Measurements from ENCODE around the gene SIGLEC9. TPM values are rescaled to one million over a fixed set of nuclear protein-coding genes. Genes with fewer than 3 reads are reported as not detected.

Gene SIGLEC9
- total RNA-seq, 1 experiment from 2014 or later, result not detected

DNA sequence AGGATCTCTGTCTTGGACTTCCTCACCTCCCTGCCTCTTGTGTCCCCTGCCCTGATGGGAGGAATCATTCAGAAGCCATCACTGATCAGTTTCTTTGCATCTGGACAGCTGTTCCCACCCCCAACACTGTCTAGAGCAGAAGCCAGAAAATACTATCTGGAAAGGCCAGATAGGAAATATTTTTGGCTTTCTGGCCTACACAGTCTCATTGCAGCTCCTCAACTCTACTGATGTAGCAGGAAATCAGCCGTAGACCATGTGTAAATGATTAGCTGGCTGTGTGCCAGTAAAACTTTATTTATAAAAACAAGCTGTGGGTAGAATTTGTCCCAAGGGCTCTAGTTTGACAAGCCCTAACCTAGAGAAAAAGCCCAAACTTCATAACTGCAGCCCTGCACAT, 23.0 kb downstream of the SIGLEC9 start (continued):
- TF ChIP-seq, protein P1, sequence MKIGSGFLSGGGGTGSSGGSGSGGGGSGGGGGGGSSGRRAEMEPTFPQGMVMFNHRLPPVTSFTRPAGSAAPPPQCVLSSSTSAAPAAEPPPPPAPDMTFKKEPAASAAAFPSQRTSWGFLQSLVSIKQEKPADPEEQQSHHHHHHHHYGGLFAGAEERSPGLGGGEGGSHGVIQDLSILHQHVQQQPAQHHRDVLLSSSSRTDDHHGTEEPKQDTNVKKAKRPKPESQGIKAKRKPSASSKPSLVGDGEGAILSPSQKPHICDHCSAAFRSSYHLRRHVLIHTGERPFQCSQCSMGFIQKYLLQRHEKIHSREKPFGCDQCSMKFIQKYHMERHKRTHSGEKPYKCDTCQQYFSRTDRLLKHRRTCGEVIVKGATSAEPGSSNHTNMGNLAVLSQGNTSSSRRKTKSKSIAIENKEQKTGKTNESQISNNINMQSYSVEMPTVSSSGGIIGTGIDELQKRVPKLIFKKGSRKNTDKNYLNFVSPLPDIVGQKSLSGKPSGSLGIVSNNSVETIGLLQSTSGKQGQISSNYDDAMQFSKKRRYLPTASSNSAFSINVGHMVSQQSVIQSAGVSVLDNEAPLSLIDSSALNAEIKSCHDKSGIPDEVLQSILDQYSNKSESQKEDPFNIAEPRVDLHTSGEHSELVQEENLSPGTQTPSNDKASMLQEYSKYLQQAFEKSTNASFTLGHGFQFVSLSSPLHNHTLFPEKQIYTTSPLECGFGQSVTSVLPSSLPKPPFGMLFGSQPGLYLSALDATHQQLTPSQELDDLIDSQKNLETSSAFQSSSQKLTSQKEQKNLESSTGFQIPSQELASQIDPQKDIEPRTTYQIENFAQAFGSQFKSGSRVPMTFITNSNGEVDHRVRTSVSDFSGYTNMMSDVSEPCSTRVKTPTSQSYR (CRISPR knock-in tag; IDR thresholded peaks at IDR 0.05), result no peak
- no peak for TF ChIP-seq GRHL2 (CRISPR knock-in tag; IDR thresholded peaks at IDR 0.05; ENCODE audit: insufficient replicate concordance, severe bottlenecking)
- TF ChIP-seq ZNF317 (CRISPR knock-in tag; IDR thresholded peaks at IDR 0.05; ENCODE audit: borderline replicate concordance, low read depth), result no peak
- TF ChIP-seq FOXJ3 (CRISPR knock-in tag; IDR thresholded peaks at IDR 0.05; ENCODE audit: borderline replicate concordance), result no peak

DNA sequence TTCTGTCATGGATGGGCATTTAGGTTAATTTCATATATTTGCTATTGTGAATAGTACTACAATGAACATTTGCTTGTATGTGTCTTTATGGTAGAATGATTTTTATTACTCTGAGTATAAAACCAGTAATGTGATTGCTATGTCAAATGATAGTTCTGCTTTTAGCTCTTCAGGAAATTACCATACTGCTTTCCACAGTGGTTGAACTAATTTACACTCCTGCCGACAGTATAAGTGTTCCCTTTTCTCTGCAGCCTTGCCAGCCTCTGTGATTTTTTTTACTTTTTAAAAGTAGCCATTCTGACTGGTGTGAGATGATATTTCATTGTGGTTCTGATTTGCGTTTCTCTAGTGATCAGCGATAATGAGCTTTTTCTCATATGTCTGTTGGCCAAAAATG, 23.9 kb downstream of the SIGLEC9 start:
- Mint-ChIP-seq H3K4me1 (no peaks in the 10 kb centered on the region), H3K36me3 (no peaks in the 10 kb centered on the region), H3K4me3 (no peak overlapping the region), H3K27ac (no peak overlapping the region), H3K27me3 (ENCODE audit: low read depth) (peaks cover 24% of the 10 kb centered on the region), H3K9me3 (peaks cover 16% of the 10 kb centered on the region)
- no peak for DNase-seq (ENCODE audit: low spot score)
- ChIA-PET POLR2A (no interaction called here), CTCF (interaction anchor here (0.8 to 1.5 kb wide), 2 partner anchors 147 to 273 kb away, joined by 3 read pairs; no protein-coding TSS in a partner anchor)
- TF ChIP-seq, protein P2, sequence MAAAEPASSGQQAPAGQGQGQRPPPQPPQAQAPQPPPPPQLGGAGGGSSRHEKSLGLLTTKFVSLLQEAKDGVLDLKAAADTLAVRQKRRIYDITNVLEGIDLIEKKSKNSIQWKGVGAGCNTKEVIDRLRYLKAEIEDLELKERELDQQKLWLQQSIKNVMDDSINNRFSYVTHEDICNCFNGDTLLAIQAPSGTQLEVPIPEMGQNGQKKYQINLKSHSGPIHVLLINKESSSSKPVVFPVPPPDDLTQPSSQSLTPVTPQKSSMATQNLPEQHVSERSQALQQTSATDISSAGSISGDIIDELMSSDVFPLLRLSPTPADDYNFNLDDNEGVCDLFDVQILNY (CRISPR knock-in tag; IDR thresholded peaks at IDR 0.05), result no peak
- no peak for ATAC-seq

DNA sequence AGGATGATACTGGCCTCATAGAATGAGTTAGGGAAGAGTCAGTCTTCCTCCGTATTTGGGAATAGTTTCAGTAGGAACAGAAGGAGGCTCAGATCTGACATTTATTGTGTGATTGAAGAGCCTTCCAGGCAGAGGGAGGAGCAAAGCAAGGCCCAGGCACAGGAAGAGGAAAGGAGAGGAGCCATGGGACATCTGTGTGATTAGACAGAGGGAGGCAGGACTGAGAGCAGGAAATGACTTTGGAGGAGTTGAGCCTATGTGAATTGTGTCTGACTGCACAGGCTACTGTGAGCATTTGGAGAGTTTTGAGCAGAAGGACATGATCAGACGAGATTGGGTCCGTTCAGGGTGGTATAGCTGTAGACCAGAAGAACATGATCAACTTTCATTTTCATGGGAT, 25.9 kb downstream of the SIGLEC9 start:
- H3K4me1 Mint-ChIP-seq, result no peaks in the 10 kb centered on the region
- peaks cover 16% of the 10 kb centered on the region for H3K9me3 Mint-ChIP-seq

More for the DNA sequence above, 25.9 kb downstream of the SIGLEC9 start:
- DNase-seq (ENCODE audit: low spot score), result no peak
- TF ChIP-seq NFATC4 (CRISPR knock-in tag; IDR thresholded peaks at IDR 0.05) (no peak), CREB1 (CRISPR knock-in tag; IDR thresholded peaks at IDR 0.05) (no peak), FOXP1 (CRISPR knock-in tag; IDR thresholded peaks at IDR 0.05; ENCODE audit: borderline replicate concordance) (no peak), ZNF138 (CRISPR knock-in tag; conservative IDR thresholded peaks at IDR 0.05) (no peak), NFYB (CRISPR knock-in tag; conservative IDR thresholded peaks at IDR 0.05; ENCODE audit: low read depth) (no peak), FOXJ3 (CRISPR knock-in tag; IDR thresholded peaks at IDR 0.05; ENCODE audit: borderline replicate concordance) (no peak), JAZF1 (CRISPR knock-in tag; IDR thresholded peaks at IDR 0.05) (no peak), ZNF416 (CRISPR knock-in tag; IDR thresholded peaks at IDR 0.05) (no peak), TP53 (CRISPR knock-in tag; IDR thresholded peaks at IDR 0.05) (no peak), NR3C1 (CRISPR knock-in tag; conservative IDR thresholded peaks at IDR 0.05; ENCODE audit: low read depth) (no peak), OVOL2 (CRISPR knock-in tag; IDR thresholded peaks at IDR 0.05; ENCODE audit: borderline replicate concordance) (no peak), TCF7 (CRISPR knock-in tag; IDR thresholded peaks at IDR 0.05; ENCODE audit: low read depth) (no peak)
- TF ChIP-seq, protein P3, sequence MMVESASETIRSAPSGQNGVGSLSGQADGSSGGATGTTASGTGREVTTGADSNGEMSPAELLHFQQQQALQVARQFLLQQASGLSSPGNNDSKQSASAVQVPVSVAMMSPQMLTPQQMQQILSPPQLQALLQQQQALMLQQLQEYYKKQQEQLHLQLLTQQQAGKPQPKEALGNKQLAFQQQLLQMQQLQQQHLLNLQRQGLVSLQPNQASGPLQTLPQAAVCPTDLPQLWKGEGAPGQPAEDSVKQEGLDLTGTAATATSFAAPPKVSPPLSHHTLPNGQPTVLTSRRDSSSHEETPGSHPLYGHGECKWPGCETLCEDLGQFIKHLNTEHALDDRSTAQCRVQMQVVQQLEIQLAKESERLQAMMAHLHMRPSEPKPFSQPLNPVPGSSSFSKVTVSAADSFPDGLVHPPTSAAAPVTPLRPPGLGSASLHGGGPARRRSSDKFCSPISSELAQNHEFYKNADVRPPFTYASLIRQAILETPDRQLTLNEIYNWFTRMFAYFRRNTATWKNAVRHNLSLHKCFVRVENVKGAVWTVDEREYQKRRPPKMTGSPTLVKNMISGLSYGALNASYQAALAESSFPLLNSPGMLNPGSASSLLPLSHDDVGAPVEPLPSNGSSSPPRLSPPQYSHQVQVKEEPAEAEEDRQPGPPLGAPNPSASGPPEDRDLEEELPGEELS (CRISPR knock-in tag; IDR thresholded peaks at IDR 0.05), result no peak
- TF ChIP-seq, protein P4, sequence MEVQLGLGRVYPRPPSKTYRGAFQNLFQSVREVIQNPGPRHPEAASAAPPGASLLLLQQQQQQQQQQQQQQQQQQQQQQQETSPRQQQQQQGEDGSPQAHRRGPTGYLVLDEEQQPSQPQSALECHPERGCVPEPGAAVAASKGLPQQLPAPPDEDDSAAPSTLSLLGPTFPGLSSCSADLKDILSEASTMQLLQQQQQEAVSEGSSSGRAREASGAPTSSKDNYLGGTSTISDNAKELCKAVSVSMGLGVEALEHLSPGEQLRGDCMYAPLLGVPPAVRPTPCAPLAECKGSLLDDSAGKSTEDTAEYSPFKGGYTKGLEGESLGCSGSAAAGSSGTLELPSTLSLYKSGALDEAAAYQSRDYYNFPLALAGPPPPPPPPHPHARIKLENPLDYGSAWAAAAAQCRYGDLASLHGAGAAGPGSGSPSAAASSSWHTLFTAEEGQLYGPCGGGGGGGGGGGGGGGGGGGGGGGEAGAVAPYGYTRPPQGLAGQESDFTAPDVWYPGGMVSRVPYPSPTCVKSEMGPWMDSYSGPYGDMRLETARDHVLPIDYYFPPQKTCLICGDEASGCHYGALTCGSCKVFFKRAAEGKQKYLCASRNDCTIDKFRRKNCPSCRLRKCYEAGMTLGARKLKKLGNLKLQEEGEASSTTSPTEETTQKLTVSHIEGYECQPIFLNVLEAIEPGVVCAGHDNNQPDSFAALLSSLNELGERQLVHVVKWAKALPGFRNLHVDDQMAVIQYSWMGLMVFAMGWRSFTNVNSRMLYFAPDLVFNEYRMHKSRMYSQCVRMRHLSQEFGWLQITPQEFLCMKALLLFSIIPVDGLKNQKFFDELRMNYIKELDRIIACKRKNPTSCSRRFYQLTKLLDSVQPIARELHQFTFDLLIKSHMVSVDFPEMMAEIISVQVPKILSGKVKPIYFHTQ (CRISPR knock-in tag; IDR thresholded peaks at IDR 0.05), result no peak
- TF ChIP-seq, protein P5, sequence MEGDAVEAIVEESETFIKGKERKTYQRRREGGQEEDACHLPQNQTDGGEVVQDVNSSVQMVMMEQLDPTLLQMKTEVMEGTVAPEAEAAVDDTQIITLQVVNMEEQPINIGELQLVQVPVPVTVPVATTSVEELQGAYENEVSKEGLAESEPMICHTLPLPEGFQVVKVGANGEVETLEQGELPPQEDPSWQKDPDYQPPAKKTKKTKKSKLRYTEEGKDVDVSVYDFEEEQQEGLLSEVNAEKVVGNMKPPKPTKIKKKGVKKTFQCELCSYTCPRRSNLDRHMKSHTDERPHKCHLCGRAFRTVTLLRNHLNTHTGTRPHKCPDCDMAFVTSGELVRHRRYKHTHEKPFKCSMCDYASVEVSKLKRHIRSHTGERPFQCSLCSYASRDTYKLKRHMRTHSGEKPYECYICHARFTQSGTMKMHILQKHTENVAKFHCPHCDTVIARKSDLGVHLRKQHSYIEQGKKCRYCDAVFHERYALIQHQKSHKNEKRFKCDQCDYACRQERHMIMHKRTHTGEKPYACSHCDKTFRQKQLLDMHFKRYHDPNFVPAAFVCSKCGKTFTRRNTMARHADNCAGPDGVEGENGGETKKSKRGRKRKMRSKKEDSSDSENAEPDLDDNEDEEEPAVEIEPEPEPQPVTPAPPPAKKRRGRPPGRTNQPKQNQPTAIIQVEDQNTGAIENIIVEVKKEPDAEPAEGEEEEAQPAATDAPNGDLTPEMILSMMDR (IDR thresholded peaks at IDR 0.05), result no peak
- TF ChIP-seq, protein P2 (CRISPR knock-in tag; IDR thresholded peaks at IDR 0.05), result no peak
- TF ChIP-seq, protein P6, sequence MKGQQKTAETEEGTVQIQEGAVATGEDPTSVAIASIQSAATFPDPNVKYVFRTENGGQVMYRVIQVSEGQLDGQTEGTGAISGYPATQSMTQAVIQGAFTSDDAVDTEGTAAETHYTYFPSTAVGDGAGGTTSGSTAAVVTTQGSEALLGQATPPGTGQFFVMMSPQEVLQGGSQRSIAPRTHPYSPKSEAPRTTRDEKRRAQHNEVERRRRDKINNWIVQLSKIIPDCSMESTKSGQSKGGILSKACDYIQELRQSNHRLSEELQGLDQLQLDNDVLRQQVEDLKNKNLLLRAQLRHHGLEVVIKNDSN (CRISPR knock-in tag; IDR thresholded peaks at IDR 0.05), result no peak
- POLR2A ChIA-PET, result no interaction called here
- ATAC-seq, result no peak
- Mint-ChIP-seq H3K27me3 (ENCODE audit: low read depth) (peaks cover 22% of the 10 kb centered on the region), H3K36me3 (no peaks in the 10 kb centered on the region), H3K4me3 (no peak overlapping the region), H3K27ac (no peak overlapping the region)
- CTCF ChIA-PET, result no interaction called here
